HepG2 (cell line): ENCODE measurements around the gene RASSF7. TPM values are rescaled to one million over a fixed set of nuclear protein-coding genes. Genes with fewer than 3 reads are reported as not detected.
A peak's percentile ranks its signal among the peaks of the same experiment; 100 is the strongest.

ENCODE experiments used
- AFF4 ChIP-seq: sonication (generic); formaldehyde crosslinking; IDR thresholded peaks from 2 replicates; pipeline ENCODE4 v1.4.0; 2020; ENCODE audit warnings: missing genetic modification reagents
- AGO1 ChIP-seq: fragments of 200-400 bp; formaldehyde crosslinking; IDR thresholded peaks from 2 replicates; pipeline ENCODE4 v1.6.1; 2017; ENCODE audit warnings: mild to moderate bottlenecking, low read depth, low read length, moderate library complexity; ENCODE audit not compliant: poor library complexity, severe bottlenecking
- AGO2 ChIP-seq: fragments of 200-400 bp; formaldehyde crosslinking; optimal IDR thresholded peaks from 2 replicates; pipeline ENCODE3; 2017; ENCODE audit warnings: mild to moderate bottlenecking, low read depth, low read length, moderate library complexity
- GATAD2A ChIP-seq: IDR thresholded peaks from 2 replicates; pipeline ENCODE4 v1.6.1; 2016
- KAT8 ChIP-seq: IDR thresholded peaks from 2 replicates; pipeline ENCODE4 v1.6.1; 2016; ENCODE audit warnings: missing genetic modification reagents, missing compliant biosample characterization
- NCOA1 ChIP-seq: sonication (generic); formaldehyde crosslinking; IDR thresholded peaks from 2 replicates; pipeline ENCODE4 v1.9.0; 2021; ENCODE audit warnings: missing genetic modification reagents
- PAF1 ChIP-seq: IDR thresholded peaks from 2 replicates; pipeline ENCODE4 v1.6.1; 2016; ENCODE audit warnings: missing genetic modification reagents, missing compliant biosample characterization
- PAX8 ChIP-seq: sonication (generic); formaldehyde crosslinking; IDR thresholded peaks from 2 replicates; pipeline ENCODE4 v1.8.0; 2022; ENCODE audit warnings: mild to moderate bottlenecking, missing genetic modification reagents, borderline replicate concordance
- POGK ChIP-seq: sonication (generic); formaldehyde crosslinking; conservative IDR thresholded peaks from 2 replicates; pipeline ENCODE4 v1.8.0; 2022; ENCODE audit warnings: mild to moderate bottlenecking, moderate library complexity, missing genetic modification reagents
- RBM39 ChIP-seq: fragments of 200-400 bp; formaldehyde crosslinking; IDR thresholded peaks from one replicate; pipeline ENCODE4 v1.6.1; 2018; ENCODE audit warnings: antibody characterized with exemption, mild to moderate bottlenecking, low read depth, low read length; ENCODE audit not compliant: poor library complexity, severe bottlenecking
- RFXANK ChIP-seq: IDR thresholded peaks from 2 replicates; pipeline ENCODE4 v1.6.1; 2016
- SMYD3 ChIP-seq: sonication (generic); formaldehyde crosslinking; IDR thresholded peaks from 2 replicates; pipeline ENCODE4 v1.8.1; 2023; ENCODE audit warnings: mild to moderate bottlenecking, missing genetic modification reagents
- TSC22D2 ChIP-seq: sonication (generic); formaldehyde crosslinking; IDR thresholded peaks from 2 replicates; pipeline ENCODE4 v1.5.1; 2020; ENCODE audit warnings: missing genetic modification reagents, mild to moderate bottlenecking, borderline replicate concordance
- UBTF ChIP-seq: sonication (generic); formaldehyde crosslinking; IDR thresholded peaks from 2 replicates; pipeline ENCODE4 v1.4.0; 2020; ENCODE audit warnings: mild to moderate bottlenecking, missing genetic modification reagents
- polyA plus RNA-seq, 8 experiments: library from polyadenylated mRNA; depleted of rRNA in 3 of 8; stranded (reverse) in 7 of 8; unstranded in 1 of 8; fragments of >200 nt; fragmentation: Illumina TruSeq in 4 of 8; extraction: Trizol in 4 of 8; gene quantifications; 2 replicates each; pipeline versions ENCODE4 v1.2.1 to v1.2.3, GENCODE V29; 2011 to 2016; ENCODE audit warnings: low read depth in 4 of 8, missing spikeins in 1 of 8, mixed read lengths in 1 of 8; ENCODE audit not compliant: insufficient read depth in 1 of 8
- total RNA-seq, 5 experiments: library from RNA; depleted of rRNA; stranded (reverse); fragments of >200 nt; fragmentation: Illumina TruSeq; extraction: Trizol; gene quantifications; 2 replicates each; pipeline ENCODE4 v1.2.3, GENCODE V29; 2016; ENCODE audit warnings: low read depth in 1 of 5
- TF ChIP-seq, protein P1 (sequence below): sonication (generic); formaldehyde crosslinking; IDR thresholded peaks from 2 replicates; pipeline ENCODE4 v1.4.0; 2020; ENCODE audit warnings: mild to moderate bottlenecking, low read depth, missing genetic modification reagents
- TF ChIP-seq, protein P2 (sequence below): IDR thresholded peaks from 2 replicates; pipeline ENCODE4 v1.6.1; 2016; ENCODE audit warnings: mild to moderate bottlenecking

RASSF7 gene
- total and polyA plus RNA-seq, 2 of the 13 experiments (the other 11 are each of a cell fraction or from before 2014, with no cell fraction given), result 20.2 to 28.6 TPM

GRCh38 chr11:535519-536454 lies 25.0 kb upstream of the RASSF7 start, which contains the start of gene HRAS (continued):
- TF ChIP-seq, protein P1, sequence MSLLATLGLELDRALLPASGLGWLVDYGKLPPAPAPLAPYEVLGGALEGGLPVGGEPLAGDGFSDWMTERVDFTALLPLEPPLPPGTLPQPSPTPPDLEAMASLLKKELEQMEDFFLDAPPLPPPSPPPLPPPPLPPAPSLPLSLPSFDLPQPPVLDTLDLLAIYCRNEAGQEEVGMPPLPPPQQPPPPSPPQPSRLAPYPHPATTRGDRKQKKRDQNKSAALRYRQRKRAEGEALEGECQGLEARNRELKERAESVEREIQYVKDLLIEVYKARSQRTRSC (CRISPR knock-in tag), result no peak
- TF ChIP-seq SMYD3 (CRISPR knock-in tag) (no peak), PAF1 (CRISPR knock-in tag) (no peak), POGK (0 out of 2 replicates have a peak, but pooled peaks have one; percentile 57), RBM39 (no peak), GATAD2A (CRISPR knock-in tag) (0 out of 2 replicates have a peak, but pooled peaks have one; percentile 1), AFF4 (no peak), AGO2 (peak; percentile 49), KAT8 (CRISPR knock-in tag) (peak; percentile 71), PAX8 (CRISPR knock-in tag) (0 out of 2 replicates have a peak, but pooled peaks have one; percentile 19), RFXANK (CRISPR knock-in tag) (no peak), NCOA1 (CRISPR knock-in tag) (no peak), UBTF (CRISPR knock-in tag) (peak; percentile 86), TSC22D2 (CRISPR knock-in tag) (no peak), AGO1 (peak; percentile 64)
- TF ChIP-seq, protein P2, sequence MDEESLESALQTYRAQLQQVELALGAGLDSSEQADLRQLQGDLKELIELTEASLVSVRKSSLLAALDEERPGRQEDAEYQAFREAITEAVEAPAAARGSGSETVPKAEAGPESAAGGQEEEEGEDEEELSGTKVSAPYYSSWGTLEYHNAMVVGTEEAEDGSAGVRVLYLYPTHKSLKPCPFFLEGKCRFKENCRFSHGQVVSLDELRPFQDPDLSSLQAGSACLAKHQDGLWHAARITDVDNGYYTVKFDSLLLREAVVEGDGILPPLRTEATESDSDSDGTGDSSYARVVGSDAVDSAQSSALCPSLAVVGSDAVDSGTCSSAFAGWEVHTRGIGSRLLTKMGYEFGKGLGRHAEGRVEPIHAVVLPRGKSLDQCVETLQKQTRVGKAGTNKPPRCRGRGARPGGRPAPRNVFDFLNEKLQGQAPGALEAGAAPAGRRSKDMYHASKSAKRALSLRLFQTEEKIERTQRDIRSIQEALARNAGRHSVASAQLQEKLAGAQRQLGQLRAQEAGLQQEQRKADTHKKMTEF (CRISPR knock-in tag), result peak; percentile 51; the same call in 1 of the 2 replicates
